GM12865 (cell line): ENCODE data around the gene MPV17L.
"Not testable (repeated sequence)": the region's sequence is repeated elsewhere in the genome, so short reads cannot be mapped to it uniquely, and the experiment has no call there.

ENCODE experiments used
- DNase-seq: peaks from one replicate; pipeline ENCODE4 v3.0.0; 2010; ENCODE audit warnings: low read depth
- H3K4me3 ChIP-seq: 2 replicates; pipeline ENCODE4 v1.5.1; 2011; ENCODE audit warnings: mild to moderate bottlenecking, low read depth, low read length, control low read depth
- CTCF ChIP-seq: IDR thresholded peaks from 2 replicates; pipeline ENCODE4 v1.5.1; 2011; ENCODE audit warnings: low read length, control low read depth, low read depth, inconsistent platforms; ENCODE audit not compliant: insufficient read depth; ENCODE audit errors: missing control alignments

MPV17L gene

GRCh38 chr16:15415511-15415985, 20.0 kb downstream of the MPV17L start:
- no peak for DNase-seq
- no peak overlapping the region for H3K4me3 ChIP-seq
- TF ChIP-seq CTCF: no peak

- no peak overlapping the region for H3K4me3 ChIP-seq
- no peak for TF ChIP-seq CTCF
- DNase-seq: no peak
Observed at GRCh38 chr16:15417197-15417596, 21.6 kb downstream of the MPV17L start.

GRCh38 chr16:15418206-15418605, 22.7 kb downstream of the MPV17L start:
- no peak for DNase-seq
- TF ChIP-seq CTCF: no peak
- H3K4me3 ChIP-seq: no peak overlapping the region

- not testable (repeated sequence) for H3K4me3 ChIP-seq, DNase-seq
Observed at GRCh38 chr16:15421696-15422095, 26.1 kb downstream of the MPV17L start.

- DNase-seq: no peak
- H3K4me3 ChIP-seq: no peak overlapping the region
- TF ChIP-seq CTCF: no peak
Observed at GRCh38 chr16:15422222-15422621, 26.7 kb downstream of the MPV17L start.

GRCh38 chr16:15425861-15426260, 30.3 kb downstream of the MPV17L start:
- H3K4me3 ChIP-seq: no peak overlapping the region
- TF ChIP-seq CTCF: no peak
- DNase-seq: no peak

- no peak for TF ChIP-seq CTCF
- H3K4me3 ChIP-seq: no peak overlapping the region
- no peak for DNase-seq
Observed at GRCh38 chr16:15426796-15427195, 31.2 kb downstream of the MPV17L start.
